ENCODE results near the gene AKAP8L. TPM values are rescaled to one million over a fixed set of nuclear protein-coding genes. Genes with fewer than 3 reads are reported as not detected.

AKAP8L gene
- total and polyA plus RNA-seq, 2 donors from 2014 or later: 44.3 to 122 TPM

DNA sequence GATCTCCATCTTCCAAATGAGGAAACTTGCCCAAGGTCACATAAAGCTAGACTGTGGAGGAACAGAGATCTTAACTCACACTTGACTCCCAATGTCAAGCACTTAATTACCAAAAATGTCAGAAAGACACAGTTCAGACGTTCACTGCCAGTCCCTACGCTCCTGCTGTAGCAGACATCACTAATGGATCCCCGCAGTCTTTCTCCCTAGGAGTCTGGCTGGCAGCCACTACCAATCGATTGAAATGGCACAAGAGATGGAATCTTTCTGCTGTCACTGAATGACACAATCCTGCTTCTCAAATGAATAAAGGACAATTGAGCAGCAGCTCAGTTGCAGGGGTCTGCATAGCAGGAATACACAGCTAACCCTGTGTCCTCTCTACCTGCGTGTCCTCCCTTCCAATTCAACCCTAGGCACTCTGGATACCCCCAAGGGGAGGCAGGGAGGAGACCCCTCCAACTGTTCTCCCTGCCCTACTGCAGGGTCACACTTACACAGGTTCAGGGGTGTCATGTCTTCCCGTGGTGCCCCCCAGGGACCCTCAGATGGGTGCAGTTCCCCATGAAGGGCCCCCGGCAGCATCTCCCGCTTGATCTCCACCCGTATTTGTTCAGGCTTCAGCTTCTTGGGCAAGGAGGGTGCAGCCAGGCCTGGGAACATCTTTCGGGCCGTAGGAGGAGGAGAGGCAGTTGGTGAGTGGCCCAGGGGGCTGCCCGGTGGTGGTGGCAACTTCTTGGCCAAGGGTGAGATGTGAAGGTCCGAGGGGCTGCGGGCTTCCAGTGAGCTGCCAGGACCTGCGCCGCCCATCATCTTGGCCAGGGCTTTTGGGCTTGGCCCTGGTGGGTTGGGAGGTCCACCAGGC lies 7.9 kb upstream of the AKAP8L start:
- Histone ChIP-seq H3K27me3 (ENCODE audit: control insufficient read depth, insufficient read depth, low read length) (no peaks in the 10 kb centered on the region), H3K27ac (ENCODE audit: low read depth in 2 of 2, low read length in 2 of 2) (no peak overlapping the region), H3K9me3 (ENCODE audit: control insufficient read depth in 2 of 3, insufficient read depth in 1 of 3, low read length in 3 of 3) (no peaks in the 10 kb centered on the region), H3K4me1 (ENCODE audit: control insufficient read depth in 2 of 3, insufficient read depth in 2 of 3, low read depth in 1 of 3, low read length in 3 of 3) (peaks cover 0 to 12% (median 3%) of the 10 kb centered on the region in 3 donors), H3K9ac (ENCODE audit: low read length in 3 of 3) (no peak overlapping the region), H3K4me3 (ENCODE audit: low read length in 3 of 3) (no peak overlapping the region), H3K36me3 (ENCODE audit: control insufficient read depth in 2 of 3, insufficient read depth in 3 of 3, low read length in 3 of 3) (peaks cover 5 to 15% (median 11%) of the 10 kb centered on the region in 3 donors)
- DNase-seq: no peak
- intact Hi-C loops (cut with DNase I): no loop called here
- FAIRE-seq: no peak
- no peak for TF ChIP-seq CTCF (IDR thresholded peaks at IDR 0.05; ENCODE audit: borderline replicate concordance, extremely low read depth, insufficient read depth)

DNA sequence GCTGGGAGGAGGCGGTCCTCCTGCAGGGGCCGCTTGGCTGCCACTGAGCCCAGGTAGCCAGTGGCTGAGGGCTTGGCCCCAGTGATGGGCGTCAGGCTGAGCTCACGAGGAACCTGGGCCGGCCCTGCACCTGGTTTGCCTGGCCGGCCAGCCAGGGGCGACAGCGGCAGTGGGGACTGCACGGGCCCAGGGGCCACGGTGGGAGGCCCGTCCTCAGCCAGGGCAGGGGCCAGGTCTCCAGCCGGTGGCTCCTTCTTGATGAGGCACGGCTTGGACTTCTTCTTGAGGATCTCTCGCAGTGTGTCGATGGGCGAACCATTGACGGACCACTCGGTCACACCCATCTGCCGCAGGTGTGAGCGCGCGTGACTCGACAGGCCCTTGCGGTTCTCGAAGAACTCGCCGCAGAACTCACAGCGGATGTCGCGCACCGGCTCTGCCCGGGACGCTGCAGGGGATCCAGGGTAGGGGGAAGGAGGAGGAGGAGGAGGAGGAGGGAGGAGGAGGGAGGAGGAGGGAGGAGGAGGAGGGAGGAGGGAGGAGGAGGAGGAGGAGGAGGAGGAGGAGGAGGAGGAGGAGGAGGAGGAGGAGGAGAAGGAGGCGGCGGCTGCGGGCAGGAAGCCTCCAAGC lies 6.6 kb upstream of the AKAP8L start:
- peaks cover 5 to 15% (median 11%) of the 10 kb centered on the region in 3 donors for H3K36me3 ChIP-seq (ENCODE audit: control insufficient read depth in 2 of 3, insufficient read depth in 3 of 3, low read length in 3 of 3)
- no peak for FAIRE-seq

GRCh38 chr19:15424692-15425272 lies 6.0 kb upstream of the AKAP8L start:
- Histone ChIP-seq H3K36me3 (ENCODE audit: control insufficient read depth in 2 of 3, insufficient read depth in 3 of 3, low read length in 3 of 3) (peaks cover 5 to 15% (median 11%) of the 10 kb centered on the region in 3 donors), H3K9me3 (ENCODE audit: control insufficient read depth in 2 of 3, insufficient read depth in 1 of 3, low read length in 3 of 3) (no peaks in the 10 kb centered on the region), H3K4me1 (ENCODE audit: control insufficient read depth in 2 of 3, insufficient read depth in 2 of 3, low read depth in 1 of 3, low read length in 3 of 3) (no peaks in the 10 kb centered on the region), H3K9ac (ENCODE audit: low read length in 3 of 3) (no peak overlapping the region), H3K27me3 (ENCODE audit: control insufficient read depth, insufficient read depth, low read length) (no peaks in the 10 kb centered on the region), H3K27ac (ENCODE audit: low read depth in 2 of 2, low read length in 2 of 2) (no peak overlapping the region), H3K4me3 (ENCODE audit: low read length in 3 of 3) (no peak overlapping the region)
- FAIRE-seq (no peak), DNase-seq (no peak)
- intact Hi-C loops (cut with DNase I): no loop called here
- no peak for TF ChIP-seq CTCF (IDR thresholded peaks at IDR 0.05; ENCODE audit: borderline replicate concordance, extremely low read depth, insufficient read depth)

More for the DNA sequence above, 6.6 kb upstream of the AKAP8L start:
- intact Hi-C loops (cut with DNase I): no loop called here
- Histone ChIP-seq H3K27ac (ENCODE audit: low read depth in 2 of 2, low read length in 2 of 2) (no peak overlapping the region), H3K9me3 (ENCODE audit: control insufficient read depth in 2 of 3, insufficient read depth in 1 of 3, low read length in 3 of 3) (no peaks in the 10 kb centered on the region), H3K27me3 (ENCODE audit: control insufficient read depth, insufficient read depth, low read length) (no peaks in the 10 kb centered on the region), H3K9ac (ENCODE audit: low read length in 3 of 3) (no peak overlapping the region), H3K4me1 (ENCODE audit: control insufficient read depth in 2 of 3, insufficient read depth in 2 of 3, low read depth in 1 of 3, low read length in 3 of 3) (no peaks in the 10 kb centered on the region), H3K4me3 (ENCODE audit: low read length in 3 of 3) (no peak overlapping the region)
- no peak for TF ChIP-seq CTCF (IDR thresholded peaks at IDR 0.05; ENCODE audit: borderline replicate concordance, extremely low read depth, insufficient read depth)
- DNase-seq: no peak
